OCI-LY3 (cell line): ENCODE measurements around the gene MBLAC2.

Source experiments
- CTCF ChIP-seq: fragments of 200-600, 300-600 bp; sonication (generic); IDR thresholded peaks from 2 replicates; pipeline ENCODE4 v1.5.1; 2014; ENCODE audit warnings: antibody characterized with exemption, low read length, low read depth
- EZH2phosphoT487 ChIP-seq: fragments of 200-600 bp; shearing (Covaris generic); IDR thresholded peaks from 2 replicates; pipeline ENCODE4 v1.6.1; 2018; ENCODE audit warnings: antibody characterized with exemption, mixed run types, low read depth

GRCh38 chr5:90518661-90519060, 44.1 kb upstream of the MBLAC2 start:
- TF ChIP-seq EZH2phosphoT487 (no peak), CTCF (no peak)
